Esophagus squamous epithelium (tissue), 4 donors: ENCODE data around the gene ZNF784.

ENCODE experiments used
- CTCF ChIP-seq, 6 experiments: fragments of 450-650 bp in 4 of 6; fragments of 200-600 bp in 2 of 6; sonication (generic) in 2 of 6; IDR thresholded peaks; one replicate each; pipeline ENCODE4 v1.5.1; 2016 to 2019; ENCODE audit warnings: antibody characterized with exemption in 6 of 6, mild to moderate bottlenecking in 4 of 6, moderate library complexity in 4 of 6
- POLR2A ChIP-seq, 4 donors: fragments of 450-650 bp; IDR thresholded peaks; one replicate each; pipeline ENCODE4 v1.6.1; 2017; ENCODE audit warnings: antibody characterized with exemption in 4 of 4, mild to moderate bottlenecking in 4 of 4, moderate library complexity in 3 of 4

GRCh38 chr19:55619286-55619685, 5.1 kb downstream of the ZNF784 start:
- TF ChIP-seq CTCF (IDR thresholded peaks at IDR 0.05) (no peak), POLR2A (IDR thresholded peaks at IDR 0.05) (no peak)
